ENCODE data around the gene FHIT.

Gene FHIT

GRCh38 chr3:60427109-60427508 is 824.1 kb downstream of the FHIT start:
- H3K4me3 ChIP-seq (ENCODE audit: low read depth, low read length) = no peak overlapping the region
- in situ Hi-C loops (cut with HindIII; ENCODE audit: low sequenced_read_pairs) = no loop called here
- DNase-seq (ENCODE audit: low read depth) = no peak
- no peak for TF ChIP-seq CTCF (IDR thresholded peaks at IDR 0.05; ENCODE audit: low read depth, low read length, missing control alignments)

GRCh38 chr3:60424942-60425341 is 826.3 kb downstream of the FHIT start:
- no peak overlapping the region for H3K4me3 ChIP-seq (ENCODE audit: low read depth, low read length)
- no peak for TF ChIP-seq CTCF (IDR thresholded peaks at IDR 0.05; ENCODE audit: low read depth, low read length, missing control alignments)
- no peak for DNase-seq (ENCODE audit: low read depth)
- in situ Hi-C loops (cut with HindIII; ENCODE audit: low sequenced_read_pairs) = no loop called here

- no peak overlapping the region for H3K4me3 ChIP-seq (ENCODE audit: low read depth, low read length)
- no peak for TF ChIP-seq CTCF (IDR thresholded peaks at IDR 0.05; ENCODE audit: low read depth, low read length, missing control alignments)
- in situ Hi-C loops (cut with HindIII; ENCODE audit: low sequenced_read_pairs) = no loop called here
- no peak for DNase-seq (ENCODE audit: low read depth)
Measured at GRCh38 chr3:60424034-60424433, 827.2 kb downstream of the FHIT start.

GRCh38 chr3:60423556-60423955 is 827.7 kb downstream of the FHIT start:
- no peak overlapping the region for H3K4me3 ChIP-seq (ENCODE audit: low read depth, low read length)
- in situ Hi-C loops (cut with HindIII; ENCODE audit: low sequenced_read_pairs) = no loop called here
- no peak for DNase-seq (ENCODE audit: low read depth)
- TF ChIP-seq CTCF (IDR thresholded peaks at IDR 0.05; ENCODE audit: low read depth, low read length, missing control alignments) = no peak

- no peak for TF ChIP-seq CTCF (IDR thresholded peaks at IDR 0.05; ENCODE audit: low read depth, low read length, missing control alignments)
- no peak for DNase-seq (ENCODE audit: low read depth)
- no peak overlapping the region for H3K4me3 ChIP-seq (ENCODE audit: low read depth, low read length)
- in situ Hi-C loops (cut with HindIII; ENCODE audit: low sequenced_read_pairs) = no loop called here
Measured at GRCh38 chr3:60421749-60422446, 829.4 kb downstream of the FHIT start.

- H3K4me3 ChIP-seq (ENCODE audit: low read depth, low read length) = no peak overlapping the region
- TF ChIP-seq CTCF (IDR thresholded peaks at IDR 0.05; ENCODE audit: low read depth, low read length, missing control alignments) = no peak
- in situ Hi-C loops (cut with HindIII; ENCODE audit: low sequenced_read_pairs) = no loop called here
- no peak for DNase-seq (ENCODE audit: low read depth)
Measured at GRCh38 chr3:60417576-60417975, 833.7 kb downstream of the FHIT start.

Data from astrocyte of the cerebellum (primary cell).